GM21381 (cell line): ENCODE results near the gene COL15A1.
A peak's percentile ranks its signal among the peaks of the same experiment; 100 is the strongest.

Experiments used
- ATAC-seq: cut with Tn5 transposase; IDR thresholded peaks from one replicate; pipeline ENCODE4 v1.9.1; 2021; ENCODE audit warnings: mild to moderate bottlenecking, moderate library complexity; ENCODE audit not compliant: unreplicated experiment

COL15A1 gene

DNA sequence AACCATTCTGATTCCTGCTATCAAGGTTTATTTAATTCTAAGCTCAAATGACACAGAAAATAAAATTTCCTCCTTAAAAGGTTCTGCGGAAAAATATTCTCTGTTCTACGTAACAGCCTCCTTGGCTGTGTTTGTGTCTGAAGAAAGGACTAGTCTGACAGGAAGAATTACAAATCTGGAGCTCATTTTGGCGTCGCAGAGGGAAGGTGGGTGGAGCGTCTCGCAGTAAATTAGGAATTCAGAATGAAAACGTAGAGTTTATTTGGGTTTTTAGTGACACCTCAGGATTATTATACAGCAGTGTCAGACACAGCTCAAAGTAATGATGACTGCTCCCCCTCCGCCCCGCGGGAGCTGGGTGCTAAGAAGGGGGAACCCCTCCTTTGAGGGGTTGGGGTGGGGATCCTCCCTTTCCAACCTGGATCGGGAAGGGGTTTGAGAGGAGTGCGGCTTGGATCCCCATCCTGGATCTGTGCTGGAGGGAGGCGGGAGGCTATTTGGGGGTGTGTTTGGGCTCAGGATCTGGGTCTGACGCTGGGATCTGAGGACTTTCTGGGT, 160.3 kb downstream of the COL15A1 start:
- ATAC-seq, result no peak

DNA sequence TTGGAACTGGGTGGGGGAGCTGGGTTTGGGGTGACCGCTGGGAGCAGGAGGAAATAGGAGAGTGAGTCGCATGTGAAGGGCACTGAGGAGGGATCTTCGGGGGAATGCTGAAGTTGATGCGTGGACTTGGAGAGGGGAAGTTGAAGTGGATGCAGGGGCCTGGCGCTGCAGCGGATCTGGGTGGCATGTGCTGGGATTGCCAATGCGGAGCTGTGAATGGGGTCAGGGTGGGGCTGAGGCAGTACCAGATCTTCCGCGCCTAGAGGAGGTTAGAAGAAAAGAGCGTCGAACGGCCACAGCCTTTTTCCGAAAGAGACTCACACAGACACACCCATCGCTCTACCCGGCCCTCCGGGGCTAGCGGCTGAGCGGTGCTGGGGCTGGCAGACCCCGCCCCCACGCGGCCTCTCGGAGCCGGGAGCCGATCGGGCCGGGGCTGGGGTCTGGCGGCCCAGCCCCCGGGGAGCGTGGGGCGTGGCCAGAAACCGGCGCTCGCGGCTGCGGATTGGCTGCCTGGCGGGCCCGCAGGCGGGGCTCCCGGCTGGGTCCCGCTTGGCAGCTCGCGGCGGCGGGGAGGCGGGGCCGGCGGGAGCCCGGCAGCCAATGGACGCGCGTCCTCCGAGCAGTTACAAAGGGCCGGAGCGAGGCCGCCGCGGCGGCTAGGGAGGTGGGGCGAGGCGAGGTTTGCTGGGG, 160.9 kb downstream of the COL15A1 start, which contains the start of gene TGFBR1:
Gene TGFBR1, plus strand, starts transcription at position 655 of the 693 bp plus-strand sequence. CDS start 93 bp downstream, outside the sequence.
- ATAC-seq, result peak; percentile 90

DNA sequence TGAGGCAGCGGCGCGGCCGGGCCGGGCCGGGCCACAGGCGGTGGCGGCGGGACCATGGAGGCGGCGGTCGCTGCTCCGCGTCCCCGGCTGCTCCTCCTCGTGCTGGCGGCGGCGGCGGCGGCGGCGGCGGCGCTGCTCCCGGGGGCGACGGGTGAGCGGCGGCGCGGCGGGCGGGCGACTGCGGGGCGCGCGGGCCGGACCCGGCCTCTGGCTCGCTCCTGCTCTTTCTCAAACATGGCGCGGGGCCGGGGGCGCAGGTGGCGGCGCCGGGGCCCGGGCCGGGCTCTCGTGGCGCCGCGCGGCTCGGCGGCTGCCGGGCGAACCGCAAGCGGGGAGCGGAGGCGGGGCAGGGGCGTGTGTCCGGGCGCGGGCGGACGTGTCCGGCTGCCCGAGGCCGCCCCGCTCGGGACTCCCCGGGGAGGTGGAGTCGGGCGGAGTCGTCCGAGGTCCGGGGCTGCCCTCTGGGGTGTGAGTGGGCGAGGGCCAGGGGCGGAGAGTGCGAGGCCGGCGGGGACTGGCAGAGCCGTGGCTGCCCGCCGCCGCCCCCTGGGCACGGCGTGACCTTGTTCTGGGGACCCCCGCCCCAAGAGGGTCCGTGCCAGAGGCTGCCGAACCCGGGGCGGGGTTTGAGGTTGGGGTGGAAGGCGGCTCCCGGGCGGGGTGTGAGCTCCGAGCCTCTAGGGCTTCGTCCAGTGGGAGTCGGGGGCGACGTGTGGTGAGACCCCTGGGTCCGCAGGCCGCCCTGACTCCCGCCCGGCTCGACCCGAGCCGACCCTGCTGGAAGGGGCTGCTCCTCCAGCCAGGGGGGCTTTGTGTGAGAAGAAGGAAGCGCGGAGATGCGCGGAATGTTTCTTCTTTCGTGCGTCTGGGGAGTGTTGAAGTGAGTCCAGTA, 161.7 kb downstream of the COL15A1 start:
- peak; percentile 59 for ATAC-seq

DNA sequence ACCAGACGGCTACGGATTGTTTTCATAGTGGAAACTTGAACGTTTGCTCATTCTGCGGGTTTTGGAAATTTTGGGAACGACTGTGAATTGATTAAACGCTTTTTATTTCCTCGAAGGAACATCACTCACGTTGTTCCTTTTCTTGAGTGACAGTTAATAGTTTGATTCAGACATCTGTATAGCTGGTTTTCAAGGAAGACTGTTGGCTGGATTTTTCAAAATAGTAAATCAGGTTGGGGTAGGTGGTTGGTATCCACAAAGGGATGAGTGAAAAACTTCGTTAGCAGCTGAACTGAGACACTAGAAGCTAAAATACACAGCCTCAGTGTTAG, 162.3 kb downstream of the COL15A1 start:
- no peak for ATAC-seq

DNA sequence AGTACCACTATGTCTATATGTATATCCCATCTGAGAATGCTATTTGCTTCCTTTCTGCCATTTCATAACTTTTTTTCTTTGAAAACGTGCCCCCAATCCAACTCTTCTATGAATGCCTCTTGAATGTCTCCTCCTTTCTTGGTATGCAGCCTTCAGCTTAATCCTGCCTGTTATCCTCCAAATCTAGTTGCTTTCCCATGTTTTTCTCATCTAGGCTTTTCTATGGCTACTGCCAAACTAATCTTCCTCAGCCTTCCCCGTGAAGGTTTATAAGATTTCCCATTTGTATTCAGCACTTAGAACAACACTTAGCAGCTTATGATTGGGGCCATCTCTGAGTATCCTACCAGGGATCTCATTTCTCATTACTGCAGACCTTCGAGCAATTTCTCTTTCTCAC, 163.7 kb downstream of the COL15A1 start:
- ATAC-seq, result no peak

DNA sequence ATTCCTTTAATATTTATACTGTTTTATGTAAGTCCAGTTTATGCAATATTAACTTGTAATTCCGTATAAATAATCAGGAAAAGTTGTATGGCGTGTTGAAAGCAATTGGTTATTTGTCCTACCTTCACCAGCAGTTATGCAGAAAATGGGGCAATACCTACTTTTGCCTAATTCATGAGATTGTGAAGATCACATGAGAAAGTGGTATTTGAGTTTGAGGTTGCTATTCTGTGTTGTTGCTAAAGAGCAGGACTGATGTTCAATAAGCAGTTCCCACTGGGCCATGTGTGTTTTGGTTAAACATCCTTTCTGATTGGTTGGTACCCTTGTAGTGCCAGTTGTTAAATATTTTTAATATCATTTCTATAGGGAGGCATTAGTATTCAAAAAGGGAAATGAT, 164.4 kb downstream of the COL15A1 start:
- no peak for ATAC-seq

DNA sequence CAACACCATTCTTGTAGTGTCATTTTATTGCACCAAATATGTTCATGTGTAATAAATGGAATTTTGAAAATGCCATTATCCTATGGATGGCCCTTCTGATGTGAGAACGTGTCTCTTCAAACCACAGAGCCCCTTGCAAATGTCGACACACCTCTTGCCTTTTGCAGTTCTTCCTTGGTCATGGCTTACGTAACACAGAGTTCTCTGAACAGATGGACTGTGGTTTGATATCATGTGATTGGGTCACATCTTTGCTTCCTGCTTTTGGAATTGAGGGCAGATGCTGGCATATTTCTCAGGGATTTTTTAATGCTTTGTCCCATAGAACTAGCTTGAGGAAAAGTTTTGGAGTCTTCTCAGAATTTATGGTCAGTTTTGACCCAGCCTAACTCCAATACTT, 165.8 kb downstream of the COL15A1 start:
- ATAC-seq, result no peak

DNA sequence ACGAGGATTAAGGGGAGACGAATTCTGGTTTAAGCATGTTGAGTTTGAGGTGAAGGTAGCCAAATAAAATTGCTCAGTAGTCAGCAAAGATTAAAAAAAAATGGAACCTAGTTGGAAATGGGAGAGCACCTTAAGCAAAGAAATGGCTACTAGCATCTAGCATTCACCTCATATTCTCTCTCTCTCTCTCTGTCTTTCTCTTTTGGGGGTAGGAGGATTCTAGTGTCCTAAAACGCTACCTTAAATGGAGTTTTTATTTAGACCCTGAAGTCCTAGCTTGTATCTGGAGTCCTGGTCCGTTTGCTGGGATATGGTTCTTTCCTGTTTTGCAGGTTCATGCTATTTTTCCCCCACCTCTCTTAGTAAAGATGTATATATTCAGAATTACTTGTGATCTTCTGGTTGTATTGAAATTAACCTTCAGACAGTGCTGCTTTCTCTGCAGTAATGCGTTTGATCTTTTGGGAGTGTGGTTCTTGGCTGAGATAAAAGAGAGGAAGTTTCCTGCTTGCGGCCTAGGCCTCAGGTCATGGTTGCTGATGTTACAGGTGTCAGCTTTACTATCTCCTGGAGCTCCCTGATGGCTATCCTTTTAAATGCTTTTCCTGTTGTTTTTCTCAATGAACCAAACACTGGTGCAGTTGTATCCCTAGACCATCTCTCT, 169.2 kb downstream of the COL15A1 start:
- no peak for ATAC-seq

DNA sequence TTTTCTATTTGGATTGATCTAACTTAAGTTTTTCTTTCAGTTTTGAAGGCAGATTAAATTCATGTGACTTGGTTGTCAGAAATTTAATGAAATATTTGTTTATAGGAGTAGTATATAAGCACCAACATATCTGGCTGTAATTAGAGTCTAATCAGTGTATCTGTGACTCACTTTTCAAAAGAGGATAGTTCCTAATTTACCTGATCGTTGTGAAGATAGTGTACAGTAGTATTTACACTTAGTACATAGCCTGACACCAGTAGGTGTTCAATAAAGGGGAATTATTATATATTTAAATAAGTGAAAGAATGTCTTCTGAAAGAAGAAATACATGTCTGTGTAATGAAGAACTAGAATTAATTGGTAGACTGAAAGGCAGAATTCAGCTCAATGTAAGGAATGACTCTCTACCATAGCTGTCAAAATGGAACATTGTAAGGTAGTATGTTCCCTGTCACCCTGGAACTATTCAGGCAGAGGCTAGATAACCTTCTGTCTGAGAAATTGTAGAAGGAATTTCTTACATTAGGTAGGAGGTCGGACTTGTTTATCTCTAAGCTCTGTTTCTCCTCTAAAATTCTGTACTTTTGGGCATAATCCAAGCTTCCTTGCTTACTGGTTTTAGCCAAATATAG, 169.8 kb downstream of the COL15A1 start:
- no peak for ATAC-seq

DNA sequence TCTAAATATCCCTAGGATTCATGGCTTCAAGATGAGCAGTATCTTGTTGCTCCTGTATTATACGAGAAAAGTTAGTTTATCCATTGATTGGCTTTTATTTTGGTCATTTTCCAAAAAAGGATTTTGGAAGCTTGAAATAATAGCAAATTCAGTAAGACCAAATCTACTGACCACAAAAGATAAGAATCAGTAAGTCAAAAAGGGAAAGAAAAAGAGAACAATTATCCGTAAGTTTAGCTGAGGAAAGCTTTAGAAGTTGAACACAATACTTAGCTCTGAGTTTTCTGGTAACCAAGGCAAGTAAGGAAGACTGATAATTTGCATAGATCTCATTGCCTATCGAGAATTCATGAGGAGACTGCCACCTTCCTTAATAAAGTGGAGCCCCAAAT, 170.3 kb downstream of the COL15A1 start:
- no peak for ATAC-seq

DNA sequence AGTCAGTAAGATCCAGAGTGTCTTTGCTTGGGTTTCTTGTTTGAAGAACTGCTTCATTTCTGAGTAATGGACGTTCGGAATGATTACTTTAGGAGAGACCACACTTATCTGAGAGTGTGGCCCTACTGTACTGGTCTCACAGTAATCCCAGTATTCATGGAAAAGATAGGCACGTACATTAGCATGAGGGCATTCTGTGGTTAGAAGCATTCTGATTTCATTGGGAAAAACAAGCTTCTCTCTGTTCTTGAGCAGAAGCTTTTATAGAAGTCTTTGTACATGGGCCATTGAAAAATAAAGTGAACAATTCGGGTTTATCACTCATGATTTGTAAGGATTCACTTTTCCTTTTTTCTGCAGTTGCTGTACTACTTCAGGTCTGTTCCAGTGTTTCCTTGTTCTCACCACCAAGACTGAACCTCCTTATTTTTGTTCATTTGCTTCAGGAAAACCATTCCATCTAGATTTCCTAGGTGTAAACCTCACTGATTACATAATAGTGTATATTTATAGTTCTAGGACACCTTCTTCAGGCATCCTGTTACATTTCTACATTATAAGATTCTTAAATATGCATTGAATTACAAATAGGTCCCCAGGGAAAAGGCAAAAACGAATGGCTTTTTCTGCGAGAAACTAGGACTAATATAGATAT, 171.3 kb downstream of the COL15A1 start:
- no peak for ATAC-seq

DNA sequence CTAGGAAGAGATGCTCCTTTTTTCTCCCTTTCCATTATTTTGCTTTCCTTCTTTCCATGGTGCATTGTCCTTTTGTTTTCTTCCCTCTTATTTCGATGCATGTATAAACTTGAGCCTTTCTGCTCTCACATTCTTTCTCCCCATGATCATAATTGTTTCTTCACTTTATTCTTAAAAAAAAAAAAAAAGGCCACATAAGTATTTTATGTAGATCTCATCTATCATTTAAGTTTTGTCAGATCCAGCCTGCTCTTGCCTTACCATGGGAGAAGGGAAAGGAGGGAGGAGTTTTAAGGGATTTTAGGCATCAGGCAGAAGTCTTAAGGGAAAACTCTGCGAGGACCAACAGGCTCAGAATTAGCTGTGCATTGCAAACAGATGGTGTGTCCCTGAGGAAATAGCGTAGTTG, 172.3 kb downstream of the COL15A1 start:
- no peak for ATAC-seq

DNA sequence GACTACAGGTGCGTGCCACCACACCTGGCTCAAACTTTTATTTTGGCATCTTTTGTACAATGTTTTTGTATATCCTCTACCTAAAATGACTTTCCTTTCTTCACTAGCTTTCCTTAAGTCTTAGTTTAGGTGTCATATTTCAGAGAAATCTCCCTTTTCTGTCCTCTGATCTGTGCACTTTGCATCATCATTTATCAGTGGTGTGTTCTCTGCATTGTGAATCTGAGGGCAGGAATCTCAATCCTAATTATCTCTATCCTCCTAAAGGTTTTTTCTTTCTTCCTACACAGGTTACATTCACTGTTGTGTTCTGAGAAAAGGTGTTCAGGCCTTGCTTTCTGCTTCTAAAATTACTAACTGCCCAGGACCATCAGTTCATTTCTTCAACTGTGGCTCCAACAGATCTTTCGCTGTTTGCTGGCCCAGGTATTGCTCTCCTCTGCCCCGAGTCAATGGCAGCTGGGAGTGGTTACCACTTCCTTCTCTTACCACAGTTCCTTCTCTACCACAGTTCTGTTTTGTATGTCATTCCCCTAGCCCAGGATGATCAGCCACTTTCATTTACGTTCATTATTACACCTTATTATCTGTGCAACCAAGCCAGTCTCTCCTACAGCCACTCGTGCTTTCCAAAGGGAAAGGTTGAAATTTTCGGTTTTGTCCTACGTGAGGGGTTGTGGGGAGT, 175.2 kb downstream of the COL15A1 start:
- peak; percentile 98 for ATAC-seq

DNA sequence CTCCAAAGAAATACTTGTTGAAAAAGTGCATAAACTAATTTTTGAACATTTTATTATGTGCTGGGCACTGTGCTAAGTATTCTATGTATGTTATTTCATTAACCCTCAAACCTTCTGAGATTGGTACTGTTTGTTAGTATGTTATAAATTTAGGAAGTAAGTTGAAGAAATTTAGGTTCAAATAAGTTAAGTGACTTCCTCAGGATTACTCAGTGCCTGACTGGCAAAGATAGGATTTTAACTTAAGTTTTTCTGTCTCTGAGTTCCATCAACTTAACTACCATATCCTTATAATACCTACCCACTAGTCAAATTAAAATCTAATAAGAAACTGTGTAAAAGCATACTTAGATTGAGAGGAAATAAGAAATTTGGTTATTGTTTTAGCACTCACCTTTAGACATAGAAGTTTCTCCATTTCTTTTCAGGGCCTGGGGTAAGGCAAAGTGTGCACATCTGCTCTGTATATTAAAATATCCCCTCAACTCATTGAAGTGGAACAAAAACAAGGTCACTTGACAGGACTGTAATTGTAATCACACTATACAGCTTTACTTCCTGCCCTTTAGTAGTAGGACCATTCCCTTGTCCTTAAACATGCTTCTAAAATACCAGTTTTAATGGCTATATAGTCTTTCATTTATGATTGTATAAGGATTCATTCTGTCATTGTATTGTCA, 176.4 kb downstream of the COL15A1 start:
- no peak for ATAC-seq
